ENCODE measurements around the gene BASP1.

- TF ChIP-seq CTCF (IDR thresholded peaks at IDR 0.05; ENCODE audit: low read depth, low read length) (no peak), POLR2A (IDR thresholded peaks at IDR 0.05; ENCODE audit: extremely low read depth, insufficient read length) (no peak)
Observed at GRCh38 chr5:17215361-17215760, 2.1 kb upstream of the BASP1 start.
